Ovary (tissue), 3 donors: ENCODE results near the gene RARRES2.

Experiments used
- CTCF ChIP-seq, 3 donors: fragments of 450-650 bp in 2 of 3; fragments of 200-600 bp in 1 of 3; IDR thresholded peaks; one replicate each; pipeline versions ENCODE4 v1.5.1 to v1.8.0; 2016 to 2022; ENCODE audit warnings: antibody characterized with exemption in 3 of 3, mild to moderate bottlenecking in 1 of 3
- POLR2A ChIP-seq: fragments of 450-650 bp; IDR thresholded peaks from one replicate; pipeline ENCODE4 v1.6.1; 2017; ENCODE audit warnings: antibody characterized with exemption, mild to moderate bottlenecking, moderate library complexity
- donor health status: DM: no; HTN: no; CAD: no.

- TF ChIP-seq CTCF (IDR thresholded peaks at IDR 0.05) (no peak), POLR2A (peak; percentile 72)
Measured at GRCh38 chr7:150378853-150379440, 37.5 kb upstream of the RARRES2 start, which contains the start of gene ZNF775.
